Muscle layer of colon (tissue), 2 donors: ENCODE data around the gene CHRNB1.
"Not testable (repeated sequence)": the region's sequence is repeated elsewhere in the genome, so short reads cannot be mapped to it uniquely, and the experiment has no call there.

Experiments used
- H3K27ac ChIP-seq: one replicate; pipeline ENCODE4 v1.7.0; 2013; ENCODE audit warnings: low read depth, mild to moderate bottlenecking, low read length, moderate library complexity
- H3K27me3 ChIP-seq, 2 donors: one replicate each; pipeline ENCODE4 v1.7.0; 2013; ENCODE audit warnings: low read length in 2 of 2, mild to moderate bottlenecking in 2 of 2; ENCODE audit not compliant: insufficient read depth in 2 of 2, control insufficient read depth in 1 of 2
- H3K36me3 ChIP-seq: one replicate; pipeline ENCODE4 v1.7.0; 2013; ENCODE audit warnings: mild to moderate bottlenecking, low read length; ENCODE audit not compliant: insufficient read depth
- H3K4me1 ChIP-seq: one replicate; pipeline ENCODE4 v1.7.0; 2013; ENCODE audit warnings: mild to moderate bottlenecking, low read length; ENCODE audit not compliant: insufficient read depth
- H3K4me3 ChIP-seq, 2 donors: one replicate each; pipeline ENCODE4 v1.7.0; 2013; ENCODE audit warnings: low read length in 2 of 2, low read depth in 1 of 2, mild to moderate bottlenecking in 1 of 2, moderate library complexity in 1 of 2
- H3K9ac ChIP-seq: one replicate; pipeline ENCODE4 v1.7.0; 2013; ENCODE audit warnings: low read length
- H3K9me3 ChIP-seq: one replicate; pipeline ENCODE4 v1.7.0; 2013; ENCODE audit warnings: mild to moderate bottlenecking, low read length
- donor health status: abdominal sarcoma.
- donor health status: Adenocarcinoma of cecum.

CHRNB1 gene

DNA sequence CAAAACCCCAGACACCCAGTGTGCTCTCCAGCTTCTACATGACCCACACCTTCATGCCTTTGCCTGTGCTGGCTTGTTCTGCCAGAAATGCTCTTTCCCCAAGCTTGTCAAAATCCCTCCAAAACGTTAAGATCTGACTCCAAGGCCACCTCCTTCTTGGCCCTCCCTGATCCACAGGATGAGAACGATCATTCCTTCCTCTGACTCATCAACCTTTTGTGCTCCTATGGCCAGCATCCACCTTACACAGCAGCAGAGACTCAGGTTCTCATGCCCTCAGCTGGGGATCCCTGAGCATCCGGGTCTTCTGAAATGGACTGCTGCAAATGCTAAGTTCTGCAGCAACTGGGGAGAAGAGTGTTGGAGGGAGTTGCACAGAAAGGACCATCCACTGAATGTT, 31.6 kb downstream of the CHRNB1 start:
- peaks cover 52% of the 10 kb centered on the region for H3K4me1 ChIP-seq
- H3K27ac ChIP-seq, result peak overlapping the region; percentile 99
- H3K9ac ChIP-seq, result peak overlapping the region; percentile 95
- no peaks in the 10 kb centered on the region for H3K27me3 ChIP-seq
- H3K36me3 ChIP-seq, result no peaks in the 10 kb centered on the region
- H3K9me3 ChIP-seq, result no peaks in the 10 kb centered on the region
- H3K4me3 ChIP-seq, result peak overlapping the region in 1 of 2 donors; percentile 10

DNA sequence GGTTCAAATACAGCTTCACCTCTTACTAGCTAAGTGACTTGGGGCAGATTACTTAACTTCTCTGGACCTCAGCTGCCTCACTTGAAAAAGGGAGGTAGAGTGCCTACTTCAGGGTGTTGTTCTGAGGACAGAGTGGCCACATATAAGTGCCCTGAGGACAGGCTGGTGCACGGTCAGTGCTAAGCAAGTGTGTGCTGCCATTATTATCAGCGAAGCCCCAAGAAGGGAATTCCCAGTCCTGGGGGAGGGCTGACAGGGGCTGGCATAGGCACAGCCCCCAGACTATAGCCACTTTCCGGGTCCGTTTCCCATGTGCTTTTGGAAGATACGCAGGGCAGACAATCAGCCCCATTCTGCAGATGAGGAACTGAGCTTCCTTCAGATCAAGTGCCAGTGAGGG, 32.1 kb downstream of the CHRNB1 start:
- Histone ChIP-seq H3K36me3 (no peaks in the 10 kb centered on the region), H3K4me1 (peaks cover 48% of the 10 kb centered on the region), H3K27me3 (no peaks in the 10 kb centered on the region), H3K9ac (peak overlapping the region; percentile 95), H3K4me3 (peak overlapping the region; percentile 24 to 100), H3K9me3 (no peaks in the 10 kb centered on the region), H3K27ac (peak overlapping the region; percentile 99)

DNA sequence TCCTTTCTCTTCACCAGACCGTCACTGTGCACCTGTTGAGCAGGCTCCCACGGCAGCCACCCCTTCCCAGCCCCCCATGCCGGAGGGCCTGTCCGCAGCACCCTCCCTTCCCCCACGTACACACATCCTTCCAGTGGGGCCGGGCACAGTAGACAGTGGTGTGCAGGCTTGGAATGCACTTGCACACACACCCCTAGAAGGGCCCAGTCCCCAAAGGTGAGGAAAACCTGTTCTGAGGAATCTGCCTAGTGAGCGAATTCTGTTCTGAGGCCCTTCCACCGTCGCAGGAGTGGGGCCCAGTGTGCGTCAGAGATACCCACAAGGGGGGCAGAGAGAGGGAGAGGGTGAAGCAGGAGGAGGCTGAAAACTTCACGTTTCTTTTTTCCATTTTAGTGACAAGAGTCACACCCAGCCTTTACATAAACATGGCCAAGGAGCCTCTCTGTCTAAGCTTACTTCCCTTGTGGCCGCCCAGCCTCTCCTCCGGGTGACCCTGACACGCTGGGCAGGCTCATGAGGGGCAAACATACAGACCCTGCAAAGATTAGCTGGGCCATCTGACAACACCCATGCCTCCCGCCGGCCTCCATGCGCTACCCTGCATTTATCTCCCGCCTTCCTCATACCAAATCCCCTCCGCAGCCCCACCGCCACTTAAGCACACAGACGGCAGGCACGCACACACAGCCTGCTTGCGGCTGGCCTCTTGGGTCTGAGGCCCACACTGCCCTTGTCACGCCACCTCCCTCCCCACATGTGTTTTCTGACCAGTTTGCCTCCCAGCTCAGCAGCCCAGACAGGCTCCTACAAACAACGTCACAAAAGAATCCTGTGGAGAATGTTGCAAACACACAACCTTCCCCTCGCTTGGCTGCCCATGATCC, 32.8 kb downstream of the CHRNB1 start:
- H3K9ac ChIP-seq, result peak overlapping the region; percentile 95
- H3K4me3 ChIP-seq, result peak overlapping the region; percentile 98 to 100
- H3K9me3 ChIP-seq, result no peaks in the 10 kb centered on the region
- H3K36me3 ChIP-seq, result no peaks in the 10 kb centered on the region
- H3K27me3 ChIP-seq, result no peaks in the 10 kb centered on the region
- peak overlapping the region; percentile 99 for H3K27ac ChIP-seq
- peaks cover 46% of the 10 kb centered on the region for H3K4me1 ChIP-seq

DNA sequence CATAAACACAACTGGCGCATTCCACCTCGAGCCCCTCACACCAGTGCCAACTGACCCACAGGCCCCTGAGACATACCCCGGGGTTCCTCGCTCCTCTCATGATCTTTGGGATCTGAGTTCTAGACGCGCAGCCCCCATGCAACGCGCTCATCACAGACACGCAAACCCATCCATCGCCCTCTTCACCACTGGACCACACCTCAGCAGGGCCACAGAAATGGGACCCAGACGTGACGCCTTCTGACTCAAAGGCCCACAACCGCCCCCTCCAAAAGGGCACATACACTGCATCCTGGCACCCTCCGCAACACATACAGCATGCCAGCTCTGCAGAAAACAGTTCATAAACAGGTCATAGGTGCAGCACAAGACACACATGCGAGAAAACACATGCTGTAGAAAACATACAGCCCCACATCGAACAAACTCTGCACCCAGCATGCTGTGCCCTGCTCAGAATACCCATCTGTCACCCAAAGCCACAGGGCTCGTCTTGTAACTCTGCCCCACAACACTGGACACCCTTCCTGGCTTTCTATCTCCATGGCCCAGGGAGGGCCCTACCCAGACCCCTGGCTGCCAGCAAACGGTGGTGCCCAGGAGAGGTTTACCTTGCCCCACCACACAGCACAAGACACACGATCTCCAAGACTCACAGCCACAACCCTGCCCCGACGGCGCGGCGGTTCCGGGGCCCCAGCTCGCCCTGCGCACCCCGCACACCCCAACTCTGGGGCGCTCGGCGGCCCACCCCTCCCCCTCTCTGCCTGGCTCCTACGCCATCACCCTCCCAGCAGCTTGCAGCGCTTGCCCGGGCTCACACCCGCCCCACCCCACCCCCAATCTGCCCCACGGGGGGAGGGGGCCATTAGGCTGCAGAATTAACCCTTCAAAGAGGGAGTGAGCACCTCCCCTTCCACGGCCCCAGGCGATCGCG, 33.7 kb downstream of the CHRNB1 start:
- Histone ChIP-seq H3K27me3 (no peaks in the 10 kb centered on the region), H3K27ac (peak overlapping the region; percentile 99), H3K36me3 (no peaks in the 10 kb centered on the region), H3K4me3 (peak overlapping the region; percentile 98 to 100), H3K9me3 (no peaks in the 10 kb centered on the region), H3K9ac (peak overlapping the region; percentile 95), H3K4me1 (peaks cover 51% of the 10 kb centered on the region)

DNA sequence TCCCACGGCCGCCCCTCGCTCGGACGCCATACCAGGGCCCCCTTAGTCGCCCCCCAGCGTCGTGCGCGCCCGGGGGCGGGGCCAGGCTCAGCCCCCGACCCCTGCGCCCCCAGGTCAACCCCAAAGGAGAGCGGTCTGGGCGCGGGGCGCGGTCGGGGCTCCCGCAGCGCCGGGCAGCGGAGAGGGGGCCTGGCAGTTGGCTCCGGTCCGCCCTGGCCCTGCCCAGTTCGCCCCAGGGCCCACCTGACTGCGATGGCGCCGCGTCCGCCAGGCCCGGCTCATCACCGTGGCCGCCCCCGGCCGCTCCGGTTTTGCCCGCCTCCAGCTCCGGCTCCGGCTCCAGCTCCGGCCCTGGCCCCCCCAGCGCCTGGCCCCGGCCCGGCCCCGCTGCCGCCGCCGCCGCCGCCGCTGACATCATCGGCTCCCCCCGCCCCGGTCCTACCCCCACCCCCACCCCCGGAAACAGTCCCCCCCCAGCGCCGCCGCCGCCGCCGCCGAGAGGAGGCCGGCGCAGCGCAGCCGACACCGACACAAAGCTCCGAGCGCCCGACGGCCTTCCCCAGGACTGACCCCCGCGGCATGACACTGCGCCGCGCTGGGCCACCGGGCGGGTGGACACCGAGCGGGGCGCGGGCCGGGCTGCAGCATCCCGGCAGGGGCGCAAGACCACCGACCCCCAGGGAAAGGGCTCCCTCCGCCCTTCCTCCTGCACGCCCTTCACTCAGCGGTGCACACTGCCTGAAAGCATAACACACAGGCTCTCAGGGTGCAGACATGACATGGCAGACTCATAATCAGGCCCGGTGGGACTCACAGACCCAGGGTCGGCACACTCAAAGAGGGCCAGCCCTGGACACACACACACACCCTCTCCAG, 34.6 kb downstream of the CHRNB1 start, which contains the start of gene ZBTB4:
Gene ZBTB4 (minus strand): TSS at position 419 of the 876 bp plus-strand sequence. CDS start 12,830 bp downstream, outside the sequence.
- peak within 1 kb of the TSS; percentile 99 for H3K27ac ChIP-seq
- H3K4me3 ChIP-seq, result peak within 1 kb of the TSS; percentile 98 to 100
- H3K4me1 ChIP-seq, result peaks cover 46% of the 10 kb centered on the region
- no peaks in the 10 kb centered on the region for H3K27me3 ChIP-seq
- no peaks in the 10 kb centered on the region for H3K9me3 ChIP-seq
- no peaks in the 10 kb centered on the region for H3K36me3 ChIP-seq
- peak within 1 kb of the TSS; percentile 95 for H3K9ac ChIP-seq

DNA sequence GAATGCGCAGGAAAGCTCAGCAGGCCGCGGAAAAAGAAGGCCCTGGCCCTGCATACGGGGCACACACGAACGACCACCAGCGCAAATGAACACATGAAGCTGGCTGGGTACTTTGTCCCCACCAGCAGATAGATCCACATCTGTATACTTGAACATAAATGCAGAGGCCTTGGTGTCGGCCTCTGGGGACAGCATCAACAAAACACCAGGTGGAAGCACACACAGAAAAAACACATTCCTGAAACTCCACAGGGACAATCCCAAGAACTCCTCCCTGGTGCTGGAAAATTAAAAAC, 35.2 kb downstream of the CHRNB1 start:
- no peaks in the 10 kb centered on the region for H3K27me3 ChIP-seq
- H3K27ac ChIP-seq, result peak overlapping the region; percentile 94
- H3K9ac ChIP-seq, result peak overlapping the region; percentile 95
- no peaks in the 10 kb centered on the region for H3K9me3 ChIP-seq
- H3K4me1 ChIP-seq, result peaks cover 41% of the 10 kb centered on the region
- no peaks in the 10 kb centered on the region for H3K36me3 ChIP-seq
- H3K4me3 ChIP-seq, result peak overlapping the region; percentile 47 to 90

DNA sequence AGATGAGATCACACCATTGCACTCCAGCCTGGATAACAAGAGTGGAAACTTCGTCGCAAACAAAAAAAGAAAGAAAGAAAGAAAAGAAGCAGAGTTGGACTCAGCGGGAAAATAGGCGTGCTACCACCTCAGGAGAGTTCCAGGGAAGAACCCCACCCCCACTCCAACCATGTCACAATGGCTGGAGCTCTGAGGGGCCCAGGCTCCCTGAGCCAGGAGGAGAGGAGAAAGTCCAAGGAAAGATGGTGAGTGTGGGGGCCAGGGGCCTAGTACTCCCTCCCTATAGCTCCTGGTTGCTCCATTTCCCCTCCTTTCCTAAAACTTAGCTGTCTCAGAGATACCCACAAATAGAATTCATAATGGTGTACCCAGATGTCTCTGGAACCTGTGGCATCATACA, 36.4 kb downstream of the CHRNB1 start, which contains the start of gene SLC35G6:
Gene SLC35G6 (plus strand): TSS at position 172 of the 400 bp plus-strand sequence. CDS start 71 bp downstream, at position 243.
- not testable (repeated sequence) for H3K36me3 ChIP-seq, H3K9me3 ChIP-seq, H3K27me3 ChIP-seq
- peak within 1 kb of the TSS; percentile 95 for H3K9ac ChIP-seq
- peaks cover 37% of the 10 kb centered on the region for H3K4me1 ChIP-seq
- H3K4me3 ChIP-seq, result peak within 1 kb of the TSS in 1 of 2 donors; percentile 90
- peak within 1 kb of the TSS; percentile 94 for H3K27ac ChIP-seq

DNA sequence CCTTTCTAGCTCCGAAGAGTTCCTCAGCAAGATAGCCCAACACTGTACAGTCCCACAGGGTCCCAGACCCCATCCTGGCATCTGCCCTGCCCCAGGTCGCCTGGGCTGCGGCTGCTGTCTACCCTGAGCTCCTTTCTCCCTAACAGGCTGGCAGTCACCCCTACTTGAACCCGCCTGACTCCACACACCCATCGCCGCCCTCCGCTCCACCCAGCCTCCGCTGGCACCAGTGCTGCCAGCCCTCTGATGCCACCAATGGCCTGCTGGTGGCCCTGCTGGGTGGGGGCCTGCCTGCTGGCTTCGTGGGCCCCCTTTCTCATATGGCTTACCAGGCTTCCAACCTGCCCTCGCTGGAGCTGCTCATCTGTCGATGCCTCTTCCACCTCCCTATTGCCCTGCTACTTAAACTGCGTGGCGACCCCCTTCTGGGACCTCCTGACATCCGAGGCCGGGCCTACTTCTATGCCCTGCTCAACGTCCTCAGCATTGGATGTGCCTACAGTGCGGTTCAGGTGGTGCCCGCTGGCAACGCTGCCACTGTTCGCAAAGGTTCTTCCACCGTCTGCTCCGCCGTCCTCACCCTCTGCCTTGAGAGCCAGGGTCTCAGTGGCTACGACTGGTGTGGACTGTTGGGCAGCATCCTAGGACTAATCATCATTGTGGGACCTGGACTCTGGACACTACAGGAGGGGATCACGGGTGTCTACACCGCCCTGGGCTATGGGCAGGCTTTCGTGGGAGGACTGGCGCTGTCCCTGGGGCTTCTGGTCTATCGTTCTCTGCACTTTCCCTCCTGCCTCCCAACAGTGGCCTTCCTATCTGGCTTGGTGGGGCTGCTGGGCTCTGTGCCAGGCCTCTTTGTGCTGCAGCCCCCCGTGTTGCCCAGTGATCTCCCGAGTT, 37.2 kb downstream of the CHRNB1 start:
- not testable (repeated sequence) for H3K4me3 ChIP-seq, H3K27me3 ChIP-seq, H3K36me3 ChIP-seq, H3K9ac ChIP-seq, H3K9me3 ChIP-seq
- Histone ChIP-seq H3K4me1 (peaks cover 37% of the 10 kb centered on the region), H3K27ac (peak overlapping the region; percentile 99)

DNA sequence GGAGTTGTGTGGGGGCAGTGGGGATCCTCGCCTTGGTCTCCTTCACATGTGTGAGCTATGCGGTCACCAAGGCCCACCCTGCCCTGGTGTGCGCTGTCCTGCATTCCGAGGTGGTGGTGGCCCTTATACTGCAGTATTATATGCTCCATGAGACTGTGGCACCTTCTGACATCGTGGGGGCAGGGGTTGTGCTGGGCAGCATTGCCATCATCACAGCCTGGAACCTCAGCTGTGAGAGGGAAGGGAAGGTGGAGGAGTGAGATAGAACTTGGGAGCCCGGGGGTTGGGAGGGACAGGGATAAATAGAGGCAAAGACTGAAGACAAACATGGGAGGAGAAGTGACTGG, 37.9 kb downstream of the CHRNB1 start:
- Histone ChIP-seq H3K9ac (peak overlapping the region; percentile 78), H3K4me3 (peak overlapping the region in 1 of 2 donors; percentile 63), H3K4me1 (peaks cover 37% of the 10 kb centered on the region), H3K27ac (peak overlapping the region; percentile 99)
- H3K36me3 ChIP-seq, H3K27me3 ChIP-seq, H3K9me3 ChIP-seq: not testable (repeated sequence)
